ENCODE results near the gene ADAMTS8. TPM values are rescaled to one million over a fixed set of nuclear protein-coding genes. Genes with fewer than 3 reads are reported as not detected.

ADAMTS8 gene
- total RNA-seq, 1 donor from 2014 or later = not detected

DNA sequence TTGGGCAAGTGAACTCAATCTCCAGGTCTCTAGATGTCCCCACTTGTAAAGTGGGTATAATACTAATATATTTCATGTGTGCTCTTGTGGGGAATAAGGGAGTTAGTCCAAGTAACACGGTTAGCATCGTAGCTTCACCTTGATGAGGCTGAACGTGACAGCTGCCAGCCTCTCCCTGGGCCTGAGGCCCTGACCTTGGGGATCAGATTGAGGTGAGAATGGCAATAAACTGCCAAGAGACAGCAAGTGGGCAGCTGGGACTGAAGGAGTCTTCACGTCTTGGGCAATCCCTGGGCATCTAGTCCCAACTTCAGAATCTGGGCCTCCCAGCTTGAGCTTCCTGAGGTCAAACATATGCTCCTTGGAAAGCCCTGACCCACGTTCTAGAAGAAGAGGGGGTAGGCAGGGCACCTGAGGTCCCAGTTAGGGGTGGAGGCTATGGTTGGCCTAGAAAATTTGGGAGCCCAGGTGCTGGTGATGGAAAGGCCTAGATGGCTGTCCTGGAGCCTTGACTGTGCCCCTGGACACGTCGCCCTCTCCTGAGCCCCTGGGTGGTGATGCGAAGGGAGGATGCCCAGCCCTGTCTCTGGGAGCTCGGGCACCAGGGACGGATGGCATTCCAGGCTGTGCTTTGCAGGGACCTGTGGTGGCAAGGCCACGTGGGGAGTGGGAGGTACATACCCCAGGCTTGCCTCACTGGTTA lies 43.5 kb upstream of the ADAMTS8 start:
- H3K4me3 Mint-ChIP-seq (ENCODE audit: low read depth) = no peak overlapping the region
- no peaks in the 10 kb centered on the region for H3K4me1 Mint-ChIP-seq (ENCODE audit: low read depth)
- no peaks in the 10 kb centered on the region for H3K27me3 Mint-ChIP-seq (ENCODE audit: low read depth)
- intact Hi-C loops (cut with micrococcal nuclease) = no loop called here
- DNase-seq (ENCODE audit: low spot score) = no peak
- no peaks in the 10 kb centered on the region for H3K9me3 Mint-ChIP-seq
- no peak overlapping the region for H3K27ac Mint-ChIP-seq
- no peaks in the 10 kb centered on the region for H3K36me3 Mint-ChIP-seq (ENCODE audit: low read depth)

DNA sequence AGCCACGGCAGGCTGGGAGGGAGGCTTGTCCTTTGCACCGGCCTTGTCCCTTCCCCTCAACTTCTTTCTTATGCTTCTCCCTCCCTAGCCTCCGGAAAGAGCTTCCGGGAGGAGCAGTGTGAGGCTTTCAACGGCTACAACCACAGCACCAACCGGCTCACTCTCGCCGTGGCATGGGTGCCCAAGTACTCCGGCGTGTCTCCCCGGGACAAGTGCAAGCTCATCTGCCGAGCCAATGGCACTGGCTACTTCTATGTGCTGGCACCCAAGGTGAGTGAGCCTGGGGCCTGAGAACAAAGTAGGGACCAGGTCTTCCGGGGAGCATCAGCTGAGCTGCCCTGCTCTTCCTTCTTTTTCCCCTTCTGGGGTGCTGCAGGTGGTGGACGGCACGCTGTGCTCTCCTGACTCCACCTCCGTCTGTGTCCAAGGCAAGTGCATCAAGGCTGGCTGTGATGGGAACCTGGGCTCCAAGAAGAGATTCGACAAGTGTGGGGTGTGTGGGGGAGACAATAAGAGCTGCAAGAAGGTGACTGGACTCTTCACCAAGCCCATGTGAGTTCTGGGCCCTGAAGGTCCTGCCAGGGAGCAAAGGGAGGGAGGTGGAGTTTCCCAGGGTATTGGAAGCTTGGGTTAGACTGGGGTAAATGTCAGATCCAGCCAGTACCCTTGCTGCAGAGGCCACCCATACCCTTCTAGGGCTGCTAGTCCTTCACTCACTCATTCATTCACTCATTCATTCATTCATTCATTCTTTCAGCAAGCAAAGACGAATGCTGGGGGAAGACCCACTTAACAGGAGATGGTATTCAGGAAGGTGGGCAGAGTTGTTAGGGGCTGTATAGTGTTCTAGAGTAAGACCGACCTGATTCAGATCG lies 42.7 kb upstream of the ADAMTS8 start:
- Mint-ChIP-seq H3K9me3 (no peaks in the 10 kb centered on the region), H3K4me1 (ENCODE audit: low read depth) (no peaks in the 10 kb centered on the region), H3K4me3 (ENCODE audit: low read depth) (no peak overlapping the region), H3K36me3 (ENCODE audit: low read depth) (no peaks in the 10 kb centered on the region), H3K27ac (no peak overlapping the region), H3K27me3 (ENCODE audit: low read depth) (no peaks in the 10 kb centered on the region)
- DNase-seq (ENCODE audit: low spot score) = no peak
- intact Hi-C loops (cut with micrococcal nuclease) = no loop called here

- no peaks in the 10 kb centered on the region for H3K36me3 Mint-ChIP-seq (ENCODE audit: low read depth)
- no peak overlapping the region for H3K27ac Mint-ChIP-seq
- intact Hi-C loops (cut with micrococcal nuclease) = no loop called here
- H3K4me3 Mint-ChIP-seq (ENCODE audit: low read depth) = no peak overlapping the region
- no peaks in the 10 kb centered on the region for H3K27me3 Mint-ChIP-seq (ENCODE audit: low read depth)
- no peaks in the 10 kb centered on the region for H3K9me3 Mint-ChIP-seq
- no peak for DNase-seq (ENCODE audit: low spot score)
- H3K4me1 Mint-ChIP-seq (ENCODE audit: low read depth) = no peaks in the 10 kb centered on the region
Measured at GRCh38 chr11:130469181-130469580, 40.8 kb upstream of the ADAMTS8 start.

GRCh38 chr11:130467116-130467900 lies 38.9 kb upstream of the ADAMTS8 start:
- no peaks in the 10 kb centered on the region for H3K36me3 Mint-ChIP-seq (ENCODE audit: low read depth)
- H3K4me1 Mint-ChIP-seq (ENCODE audit: low read depth) = no peaks in the 10 kb centered on the region
- no peaks in the 10 kb centered on the region for H3K27me3 Mint-ChIP-seq (ENCODE audit: low read depth)
- H3K9me3 Mint-ChIP-seq = no peaks in the 10 kb centered on the region
- intact Hi-C loops (cut with micrococcal nuclease) = no loop called here
- H3K4me3 Mint-ChIP-seq (ENCODE audit: low read depth) = no peak overlapping the region
- no peak overlapping the region for H3K27ac Mint-ChIP-seq
- DNase-seq (ENCODE audit: low spot score) = no peak

DNA sequence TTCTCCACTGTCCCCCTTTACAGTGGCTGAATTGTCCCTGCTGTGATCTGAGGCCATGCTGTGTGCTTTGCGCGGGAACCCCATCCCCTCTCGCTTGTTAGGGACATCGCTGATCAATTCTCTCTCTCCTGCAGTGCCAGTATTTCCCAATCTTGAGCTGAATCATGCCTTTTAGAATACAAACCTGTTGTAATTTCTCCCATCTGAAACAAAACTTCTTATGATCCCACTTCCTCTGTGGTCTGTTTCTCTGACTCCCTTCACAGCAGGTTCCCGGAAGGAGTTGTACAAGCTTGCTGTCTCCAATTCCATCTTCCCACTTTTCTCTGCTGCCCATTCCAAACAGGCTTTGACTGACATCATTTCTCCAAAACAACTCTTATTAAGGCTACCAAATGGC lies 36.9 kb upstream of the ADAMTS8 start:
- H3K4me1 Mint-ChIP-seq (ENCODE audit: low read depth) = no peaks in the 10 kb centered on the region
- H3K4me3 Mint-ChIP-seq (ENCODE audit: low read depth) = no peak overlapping the region
- no peaks in the 10 kb centered on the region for H3K36me3 Mint-ChIP-seq (ENCODE audit: low read depth)
- no peaks in the 10 kb centered on the region for H3K9me3 Mint-ChIP-seq
- no peak overlapping the region for H3K27ac Mint-ChIP-seq
- intact Hi-C loops (cut with micrococcal nuclease) = no loop called here
- H3K27me3 Mint-ChIP-seq (ENCODE audit: low read depth) = no peaks in the 10 kb centered on the region
- DNase-seq (ENCODE audit: low spot score) = no peak

GRCh38 chr11:130464291-130464812 lies 35.9 kb upstream of the ADAMTS8 start:
- no peaks in the 10 kb centered on the region for H3K9me3 Mint-ChIP-seq
- no peak overlapping the region for H3K4me3 Mint-ChIP-seq (ENCODE audit: low read depth)
- no peaks in the 10 kb centered on the region for H3K4me1 Mint-ChIP-seq (ENCODE audit: low read depth)
- H3K27me3 Mint-ChIP-seq (ENCODE audit: low read depth) = peaks cover 2% of the 10 kb centered on the region
- intact Hi-C loops (cut with micrococcal nuclease) = no loop called here
- no peak for DNase-seq (ENCODE audit: low spot score)
- no peaks in the 10 kb centered on the region for H3K36me3 Mint-ChIP-seq (ENCODE audit: low read depth)
- H3K27ac Mint-ChIP-seq = no peak overlapping the region

- Mint-ChIP-seq H3K27ac (no peak overlapping the region), H3K9me3 (no peaks in the 10 kb centered on the region), H3K4me3 (ENCODE audit: low read depth) (no peak overlapping the region), H3K27me3 (ENCODE audit: low read depth) (peaks cover 2% of the 10 kb centered on the region), H3K36me3 (ENCODE audit: low read depth) (no peaks in the 10 kb centered on the region), H3K4me1 (ENCODE audit: low read depth) (no peaks in the 10 kb centered on the region)
- no peak for DNase-seq (ENCODE audit: low spot score)
- intact Hi-C loops (cut with micrococcal nuclease) = no loop called here
Measured at GRCh38 chr11:130462931-130463330, 34.5 kb upstream of the ADAMTS8 start.

DNA sequence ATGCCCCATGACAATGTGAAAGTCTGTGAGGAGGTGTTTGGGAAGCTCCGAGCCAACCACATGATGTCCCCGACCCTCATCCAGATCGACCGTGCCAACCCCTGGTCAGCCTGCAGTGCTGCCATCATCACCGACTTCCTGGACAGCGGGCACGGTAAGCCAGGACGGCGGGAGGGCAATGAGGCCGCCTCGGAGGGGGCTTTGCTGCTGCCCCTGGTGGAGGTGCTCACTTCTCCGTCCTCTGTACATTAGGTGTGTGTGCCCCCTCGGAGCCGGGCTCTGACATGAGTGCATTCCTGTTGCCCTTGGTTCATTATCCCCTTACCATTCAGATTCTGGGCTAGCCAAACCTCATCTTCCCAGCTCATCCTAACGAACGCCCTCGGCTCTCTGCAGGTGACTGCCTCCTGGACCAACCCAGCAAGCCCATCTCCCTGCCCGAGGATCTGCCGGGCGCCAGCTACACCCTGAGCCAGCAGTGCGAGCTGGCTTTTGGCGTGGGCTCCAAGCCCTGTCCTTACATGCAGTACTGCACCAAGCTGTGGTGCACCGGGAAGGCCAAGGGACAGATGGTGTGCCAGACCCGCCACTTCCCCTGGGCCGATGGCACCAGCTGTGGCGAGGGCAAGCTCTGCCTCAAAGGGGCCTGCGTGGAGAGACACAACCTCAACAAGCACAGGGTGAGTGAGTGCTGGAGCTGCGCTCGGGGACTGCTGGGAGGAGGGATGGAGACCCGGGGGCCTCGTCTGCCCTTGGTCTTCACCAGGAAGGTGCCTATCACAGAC lies 33.9 kb upstream of the ADAMTS8 start:
- Mint-ChIP-seq H3K27me3 (ENCODE audit: low read depth) (peaks cover 2% of the 10 kb centered on the region), H3K27ac (no peak overlapping the region), H3K9me3 (no peaks in the 10 kb centered on the region), H3K4me3 (ENCODE audit: low read depth) (no peak overlapping the region), H3K4me1 (ENCODE audit: low read depth) (no peaks in the 10 kb centered on the region), H3K36me3 (ENCODE audit: low read depth) (no peaks in the 10 kb centered on the region)
- intact Hi-C loops (cut with micrococcal nuclease) = no loop called here
- DNase-seq (ENCODE audit: low spot score) = no peak

GRCh38 chr11:130459521-130459920 lies 31.1 kb upstream of the ADAMTS8 start:
- no peak overlapping the region for H3K4me3 Mint-ChIP-seq (ENCODE audit: low read depth)
- intact Hi-C loops (cut with micrococcal nuclease) = no loop called here
- no peaks in the 10 kb centered on the region for H3K36me3 Mint-ChIP-seq (ENCODE audit: low read depth)
- H3K4me1 Mint-ChIP-seq (ENCODE audit: low read depth) = no peaks in the 10 kb centered on the region
- no peak overlapping the region for H3K27ac Mint-ChIP-seq
- H3K9me3 Mint-ChIP-seq = no peaks in the 10 kb centered on the region
- no peak for DNase-seq (ENCODE audit: low spot score)
- peaks cover 7% of the 10 kb centered on the region for H3K27me3 Mint-ChIP-seq (ENCODE audit: low read depth)

- Mint-ChIP-seq H3K36me3 (ENCODE audit: low read depth) (no peaks in the 10 kb centered on the region), H3K4me1 (ENCODE audit: low read depth) (no peaks in the 10 kb centered on the region), H3K27me3 (ENCODE audit: low read depth) (peaks cover 14% of the 10 kb centered on the region), H3K4me3 (ENCODE audit: low read depth) (no peak overlapping the region), H3K27ac (no peak overlapping the region), H3K9me3 (no peaks in the 10 kb centered on the region)
- no peak for DNase-seq (ENCODE audit: low spot score)
- intact Hi-C loops (cut with micrococcal nuclease) = no loop called here
Measured at GRCh38 chr11:130458410-130458729, 30.0 kb upstream of the ADAMTS8 start.

- no peak overlapping the region for H3K4me3 Mint-ChIP-seq (ENCODE audit: low read depth)
- DNase-seq (ENCODE audit: low spot score) = no peak
- intact Hi-C loops (cut with micrococcal nuclease) = no loop called here
- peaks cover 18% of the 10 kb centered on the region for H3K27me3 Mint-ChIP-seq (ENCODE audit: low read depth)
- no peaks in the 10 kb centered on the region for H3K36me3 Mint-ChIP-seq (ENCODE audit: low read depth)
- no peaks in the 10 kb centered on the region for H3K4me1 Mint-ChIP-seq (ENCODE audit: low read depth)
- H3K9me3 Mint-ChIP-seq = no peaks in the 10 kb centered on the region
- H3K27ac Mint-ChIP-seq = no peak overlapping the region
Measured at GRCh38 chr11:130457623-130458409, 29.4 kb upstream of the ADAMTS8 start.

DNA sequence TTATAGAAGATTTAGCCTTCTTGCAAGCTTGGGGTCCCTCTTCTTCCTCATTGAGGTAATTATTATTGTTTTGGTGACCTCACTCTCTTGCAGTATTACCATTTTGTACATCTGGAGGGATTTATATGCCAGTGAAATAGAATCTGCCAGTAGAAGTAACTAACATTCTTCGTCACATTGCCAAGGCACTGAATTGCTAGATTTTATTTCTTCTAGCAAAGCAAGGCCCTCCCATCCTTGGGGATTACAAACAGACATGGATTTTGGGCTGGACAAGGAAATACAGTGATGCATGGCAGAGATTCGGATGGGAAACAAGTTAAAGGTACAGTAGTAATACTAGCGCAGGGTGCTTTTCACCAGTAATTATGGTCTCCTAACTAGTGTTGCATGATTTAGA lies 27.9 kb upstream of the ADAMTS8 start:
- H3K4me3 Mint-ChIP-seq (ENCODE audit: low read depth) = no peak overlapping the region
- no peak overlapping the region for H3K27ac Mint-ChIP-seq
- intact Hi-C loops (cut with micrococcal nuclease) = no loop called here
- no peaks in the 10 kb centered on the region for H3K9me3 Mint-ChIP-seq
- H3K4me1 Mint-ChIP-seq (ENCODE audit: low read depth) = no peaks in the 10 kb centered on the region
- DNase-seq (ENCODE audit: low spot score) = no peak
- peaks cover 20% of the 10 kb centered on the region for H3K27me3 Mint-ChIP-seq (ENCODE audit: low read depth)
- H3K36me3 Mint-ChIP-seq (ENCODE audit: low read depth) = no peaks in the 10 kb centered on the region

Measured in activated T-helper 2 cell treated with anti-CD3 and anti-CD28 coated beads, Interferon-gamma antibody, Interleukin-2, Interleukin-4, amounts not matched to agents 10 μg/mL and 5 μg/mL and 100 μg/mL, durations not matched to agents 14 hours and 24 hours and 36 hours (primary cell).